ENCODE measurements around the gene UBE2I.

DNA sequence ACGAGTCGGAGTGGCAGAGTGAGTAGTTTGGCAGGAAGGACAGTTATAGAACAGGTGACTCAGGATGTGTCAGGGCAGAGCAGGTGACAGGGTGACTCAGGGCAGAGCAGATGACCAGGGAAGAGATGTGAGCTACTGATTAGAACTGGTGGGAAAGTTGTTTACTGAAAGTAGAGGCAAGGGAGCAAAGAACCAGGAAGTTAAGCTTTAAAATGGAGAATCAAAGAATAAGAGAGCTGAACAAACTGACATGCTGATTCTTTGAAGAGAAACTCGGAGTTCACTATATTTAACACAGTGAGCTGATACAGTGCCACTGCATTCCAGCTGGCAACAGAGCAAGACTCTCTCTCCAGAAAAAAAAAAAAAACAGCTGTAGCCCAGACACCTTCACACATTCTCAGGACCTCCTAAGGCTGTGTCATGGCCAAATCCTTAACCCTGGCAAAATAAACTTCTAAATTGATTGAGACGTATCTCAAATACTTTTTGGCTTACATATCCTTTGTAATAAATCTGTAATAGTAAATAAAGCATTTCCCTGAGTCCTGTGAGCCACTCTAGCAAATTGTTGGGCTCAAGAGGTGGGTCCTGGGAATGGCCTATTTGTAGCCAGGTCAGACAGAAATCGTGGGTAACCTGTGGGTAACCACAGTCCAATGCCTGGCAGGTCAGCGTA is 12.3 kb upstream of the UBE2I start:
- TF ChIP-seq CTCF (conservative IDR thresholded peaks at IDR 0.05; ENCODE audit: low read depth, low read length) (no peak), EZH2phosphoT487 (IDR thresholded peaks at IDR 0.05; ENCODE audit: borderline replicate concordance, low read length) (no peak)

Measured in PC-3 (cell line).